ENCODE data around the gene POFUT2. TPM values are rescaled to one million over a fixed set of nuclear protein-coding genes. Genes with fewer than 3 reads are reported as not detected.

POFUT2 gene
- polyA plus RNA-seq, 1 donor: 39.3 TPM

- DNase-seq: no peak
These were observed 62.5 kb downstream of the POFUT2 start for GRCh38 chr21:45225041-45225740.

GRCh38 chr21:45224189-45224938, 63.3 kb downstream of the POFUT2 start:
- no peak for DNase-seq

- no peak for DNase-seq
These were observed 64.2 kb downstream of the POFUT2 start for GRCh38 chr21:45223236-45224185.

GRCh38 chr21:45222001-45222400, 65.7 kb downstream of the POFUT2 start:
- DNase-seq: no peak

GRCh38 chr21:45220714-45221490, 66.8 kb downstream of the POFUT2 start:
- DNase-seq: no peak

- no peak for DNase-seq
These were observed 67.6 kb downstream of the POFUT2 start for GRCh38 chr21:45220071-45220481.

- DNase-seq: no peak
These were observed 68.2 kb downstream of the POFUT2 start for GRCh38 chr21:45219517-45219916.

- DNase-seq: no peak
These were observed 70.7 kb downstream of the POFUT2 start for GRCh38 chr21:45217010-45217409.

GRCh38 chr21:45215213-45215612, 72.5 kb downstream of the POFUT2 start:
- DNase-seq: no peak

Other genes with a start within 250 kb of the POFUT2 start
- gene ADARB1, start 213.3 kb downstream of the POFUT2 start, polyA plus RNA-seq (ENCODE audit: insufficient read length): 18.3 TPM
- gene COL18A1, start 117.3 kb upstream of the POFUT2 start, polyA plus RNA-seq (ENCODE audit: insufficient read length): 104 TPM

Measured in left kidney (tissue), 2 donors.